HepG2 (cell line): ENCODE results near the gene CSE1L. TPM values are rescaled to one million over a fixed set of nuclear protein-coding genes. Genes with fewer than 3 reads are reported as not detected.
A peak's percentile ranks its signal among the peaks of the same experiment; 100 is the strongest.

Experiments used
- ATAC-seq: fragments of 200-7000 bp; cut with Tn5 transposase; 3 replicates; pipeline ENCODE4 v1.9.1; 2020; ENCODE audit warnings: mild to moderate bottlenecking, moderate library complexity
- BruUV-seq: library from RNA; stranded (reverse); fragments of 400-500 nt; replicated peaks from 2 replicates; lab custom pipeline; 2021; lab: Mats Ljungman, UMichigan
- CTCF ChIA-PET: fragments of 300-600 bp; formaldehyde crosslinking; extraction: SDS; loops from one replicate; lab custom pipeline; 2021; ENCODE audit warnings: low total read pairs, inconsistent platforms, low intra/inter-chr PET ratio; lab: Yijun Ruan, JAX
- POLR2A ChIA-PET: fragments of 350-600 bp; sonication (Branson Sonifier 250); formaldehyde crosslinking; loops from one replicate; lab custom pipeline; 2020; ENCODE audit warnings: antibody characterized with exemption, inconsistent platforms; lab: Yijun Ruan, JAX
- DNase-seq: peaks from one replicate; pipeline ENCODE4 v3.0.0-alpha.2; 2015; ENCODE audit warnings: low spot score
- FAIRE-seq: peaks from 3 replicates; lab custom pipeline; 2011; peaks lifted over from hg19 to GRCh38; lab: Jason Lieb, UNC
- H2AFZ ChIP-seq: one replicate; pipeline ENCODE4 v1.6.1; 2011; ENCODE audit warnings: low read length, inconsistent platforms
- H3K27ac ChIP-seq: fragments of 300-600 bp; 3 replicates; pipeline ENCODE4 v1.8.0; 2011; ENCODE audit warnings: mixed run types, mild to moderate bottlenecking, mixed read lengths, low read length, inconsistent platforms; ENCODE audit not compliant: insufficient read depth; ENCODE audit errors: extremely low read length
- H3K27me3 ChIP-seq, 2 experiments: fragments of 200-600 bp in 1 of 2; 2 replicates in 1 of 2; 3 replicates in 1 of 2; pipeline versions ENCODE4 v1.6.0 to v1.8.0; 2011; ENCODE audit warnings: low read length in 2 of 2, mild to moderate bottlenecking in 2 of 2, moderate library complexity in 2 of 2, inconsistent platforms in 1 of 2; ENCODE audit not compliant: insufficient read depth in 2 of 2, control insufficient read depth in 1 of 2
- H3K36me3 ChIP-seq, 2 experiments: fragments of 200-600 bp in 1 of 2; replicated peaks in 1 of 2; 2 replicates in 1 of 2; 3 replicates in 1 of 2; pipeline versions ENCODE4 v1.5.1 to v1.8.0; 2011; ENCODE audit warnings: low read length in 2 of 2, inconsistent platforms in 1 of 2; ENCODE audit not compliant: insufficient read depth in 2 of 2, control insufficient read depth in 1 of 2
- H3K4me1 ChIP-seq: 2 replicates; pipeline ENCODE4 v1.5.1; 2012; ENCODE audit warnings: low read length, inconsistent platforms; ENCODE audit not compliant: insufficient read depth
- H3K4me2 ChIP-seq: 2 replicates; pipeline ENCODE4 v1.6.0; 2011; ENCODE audit warnings: low read depth, low read length, inconsistent platforms
- H3K4me3 ChIP-seq, 3 experiments: fragments of 200-600 bp in 1 of 3; sonication (generic), shearing (Covaris generic) in 1 of 3; replicated peaks in 1 of 3; 2 replicates each; pipeline ENCODE4 v1.5.1; 2011 to 2016; ENCODE audit warnings: low read length in 3 of 3, inconsistent platforms in 2 of 3, low read depth in 2 of 3, mild to moderate bottlenecking in 2 of 3, control low read depth in 1 of 3, mixed read lengths in 1 of 3; ENCODE audit not compliant: insufficient read depth in 1 of 3
- H3K79me2 ChIP-seq: one replicate; pipeline ENCODE4 v1.6.1; 2011; ENCODE audit warnings: low read length, inconsistent platforms; ENCODE audit not compliant: insufficient read depth
- H3K9ac ChIP-seq: 2 replicates; pipeline ENCODE4 v1.6.0; 2011; ENCODE audit warnings: mild to moderate bottlenecking, low read depth, low read length, inconsistent platforms; ENCODE audit not compliant: insufficient read depth
- H3K9me3 ChIP-seq: 2 replicates; pipeline ENCODE4 v1.5.1; 2012; ENCODE audit warnings: mild to moderate bottlenecking, low read length
- H4K20me1 ChIP-seq: 2 replicates; pipeline ENCODE4 v1.6.0; 2011; ENCODE audit warnings: inconsistent platforms, mild to moderate bottlenecking, low read length, moderate library complexity; ENCODE audit not compliant: insufficient read depth
- CEBPB ChIP-seq: IDR thresholded peaks from 2 replicates; pipeline ENCODE4 v1.6.1; 2011; ENCODE audit warnings: low read depth, low read length, improper control_type of control experiment, borderline replicate concordance
- CHCHD3 ChIP-seq: sonication (generic); formaldehyde crosslinking; IDR thresholded peaks from 2 replicates; pipeline ENCODE4 v1.8.0; 2022; ENCODE audit warnings: mild to moderate bottlenecking, missing genetic modification reagents, moderate library complexity
- CREM ChIP-seq, 2 experiments: sonication (generic) in 1 of 2; formaldehyde crosslinking in 1 of 2; IDR thresholded peaks; 2 replicates each; pipeline versions ENCODE4 v1.4.0 to v1.6.1; 2016 to 2020; ENCODE audit warnings: antibody characterized with exemption in 1 of 2, mild to moderate bottlenecking in 1 of 2, missing genetic modification reagents in 1 of 2
- MIXL1 ChIP-seq: IDR thresholded peaks from 2 replicates; pipeline ENCODE4 v1.6.1; 2016
- NCOR1 ChIP-seq: fragments of 200-600 bp; sonication (generic); IDR thresholded peaks from 2 replicates; pipeline ENCODE4 v1.7.0; 2017; ENCODE audit warnings: antibody characterized with exemption, low read length, borderline replicate concordance
- NFE2L1 ChIP-seq: sonication (generic); formaldehyde crosslinking; IDR thresholded peaks from 2 replicates; pipeline ENCODE4 v1.4.0; 2020; ENCODE audit warnings: missing genetic modification reagents, mild to moderate bottlenecking, borderline replicate concordance
- POLR2AphosphoS5 ChIP-seq: IDR thresholded peaks from 2 replicates; pipeline ENCODE4 v1.6.1; 2012; ENCODE audit warnings: low read depth, low read length
- RBFOX2 ChIP-seq: fragments of 200-400 bp; formaldehyde crosslinking; IDR thresholded peaks from 2 replicates; pipeline ENCODE4 v1.6.1; 2017; ENCODE audit warnings: low read depth, mild to moderate bottlenecking, low read length
- RBM22 ChIP-seq: fragments of 200-400 bp; formaldehyde crosslinking; optimal IDR thresholded peaks from 2 replicates; pipeline ENCODE3; 2017; ENCODE audit warnings: mild to moderate bottlenecking, low read length, moderate library complexity
- THAP9 ChIP-seq: sonication (generic); formaldehyde crosslinking; IDR thresholded peaks from 2 replicates; pipeline ENCODE4; 2020; ENCODE audit warnings: missing genetic modification reagents, mild to moderate bottlenecking, borderline replicate concordance
- ZNF12 ChIP-seq: sonication (generic); formaldehyde crosslinking; IDR thresholded peaks from 2 replicates; pipeline ENCODE4 v1.5.0; 2020; ENCODE audit warnings: missing genetic modification reagents
- ZNF367 ChIP-seq: sonication (generic); formaldehyde crosslinking; IDR thresholded peaks from 2 replicates; pipeline ENCODE4 v1.4.0; 2020; ENCODE audit warnings: missing genetic modification reagents, borderline replicate concordance
- ZNF580 ChIP-seq: IDR thresholded peaks from 2 replicates; pipeline ENCODE4 v1.6.1; 2016; ENCODE audit warnings: low read depth, borderline replicate concordance
- ZNF788 ChIP-seq: sonication (generic); formaldehyde crosslinking; IDR thresholded peaks from 2 replicates; pipeline ENCODE4 v1.5.0; 2020; ENCODE audit warnings: mild to moderate bottlenecking, missing genetic modification reagents, borderline replicate concordance
- WGBS: methylation state at CpG from one replicate; pipeline ENCODE4 v1.1.6; 2017; ENCODE audit warnings: low lambda C conversion rate; 5-methylcytosine and 5-hydroxymethylcytosine counted together
- in situ Hi-C: cut with HindIII; loops from 2 replicates; pipeline ENCODE4 v1.10.0; 2017; ENCODE audit warnings: low pct_unique_long_range_greater_than_20kb; ENCODE audit not compliant: extremely low pct_ligation_motif_present
- intact Hi-C: fragments of 100-400 bp; cut with micrococcal nuclease; formaldehyde crosslinking; loops from one replicate; pipeline ENCODE4 v1.10.0; 2022; ENCODE audit not compliant: unreplicated experiment
- polyA plus RNA-seq, 8 experiments: library from polyadenylated mRNA; depleted of rRNA in 3 of 8; stranded (reverse) in 7 of 8; unstranded in 1 of 8; fragments of >200 nt; fragmentation: Illumina TruSeq in 4 of 8; extraction: Trizol in 4 of 8; gene quantifications; 2 replicates each; pipeline versions ENCODE4 v1.2.1 to v1.2.3, GENCODE V29; 2011 to 2016; ENCODE audit warnings: low read depth in 4 of 8, missing spikeins in 1 of 8, mixed read lengths in 1 of 8; ENCODE audit not compliant: insufficient read depth in 1 of 8
- total RNA-seq, 5 experiments: library from RNA; depleted of rRNA; stranded (reverse); fragments of >200 nt; fragmentation: Illumina TruSeq; extraction: Trizol; gene quantifications; 2 replicates each; pipeline ENCODE4 v1.2.3, GENCODE V29; 2016; ENCODE audit warnings: low read depth in 1 of 5
- TF ChIP-seq, protein P1 (sequence below): sonication (generic); formaldehyde crosslinking; IDR thresholded peaks from 2 replicates; pipeline ENCODE4 v1.8.1; 2023; ENCODE audit warnings: mild to moderate bottlenecking, missing genetic modification reagents, borderline replicate concordance

The CSE1L gene
- total and polyA plus RNA-seq, 2 of the 13 experiments (the other 11 are each of a cell fraction or from before 2014, with no cell fraction given) = 56.9 to 258 TPM

GRCh38 chr20:49054056-49054643 is 8.0 kb downstream of the CSE1L start:
- no peak for DNase-seq
- H3K4me3 ChIP-seq = no peak overlapping the region
- peak overlapping the region; percentile 13 for H3K27ac ChIP-seq
- no peaks in the 10 kb centered on the region for H3K9me3 ChIP-seq
- H3K36me3 ChIP-seq = peaks cover 13 to 60% of the 10 kb centered on the region in 2 experiments
- no peak overlapping the region for H3K9ac ChIP-seq
- FAIRE-seq = no peak
- peaks cover 98% of the 10 kb centered on the region for H3K79me2 ChIP-seq
- TF ChIP-seq RBFOX2 (0 out of 2 replicates have a peak, but pooled peaks have one; percentile 49), RBM22 (peak; percentile 38)
- TF ChIP-seq, protein P1, sequence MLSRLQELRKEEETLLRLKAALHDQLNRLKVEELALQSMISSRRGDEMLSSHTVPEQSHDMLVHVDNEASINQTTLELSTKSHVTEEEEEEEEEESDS = no peak
- 92% methylated on average over 4 of the region's 4 CpGs for WGBS
- no peak overlapping the region for H3K4me2 ChIP-seq
- in situ Hi-C loops (no loop called here), intact Hi-C loops (loop anchor here (5.0 kb wide), 1 partner anchor 47 kb away; no protein-coding TSS in a partner anchor)
- ChIA-PET CTCF (no interaction called here), POLR2A (no interaction called here)
- peaks cover 45% of the 10 kb centered on the region for H4K20me1 ChIP-seq
- no peak overlapping the region for H2AFZ ChIP-seq
- no peaks in the 10 kb centered on the region for H3K27me3 ChIP-seq
- ATAC-seq = no peak
- H3K4me1 ChIP-seq = peaks cover 70% of the 10 kb centered on the region
- no TSS peak for BruUV-seq

DNA sequence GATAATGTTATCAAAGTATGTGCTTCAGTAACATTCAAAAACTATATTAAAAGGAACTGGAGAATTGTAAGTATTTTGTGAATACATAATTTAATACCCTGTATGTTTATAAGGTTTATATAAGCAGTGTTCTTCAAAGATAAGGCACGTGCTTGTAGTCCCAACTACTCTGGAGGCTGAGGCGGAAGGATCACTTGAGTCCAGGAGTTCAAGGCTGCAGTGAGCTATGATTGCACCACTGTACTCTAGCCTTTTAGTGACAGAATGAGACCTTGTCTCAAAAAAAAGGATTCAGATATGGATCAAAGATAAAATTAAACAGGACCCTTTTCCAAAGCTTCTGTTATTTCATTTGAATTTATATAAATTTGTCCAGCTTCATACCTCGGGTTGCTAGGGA is 17.2 kb downstream of the CSE1L start:
- ATAC-seq = no peak
- no peaks in the 10 kb centered on the region for H3K27me3 ChIP-seq
- peaks cover 52% of the 10 kb centered on the region for H3K79me2 ChIP-seq
- ChIA-PET CTCF (no interaction called here), POLR2A (interaction anchor here (1.2 kb wide), 1 partner anchor 17 kb away, joined by 7 read pairs; the partner anchor contains the start of gene CSE1L)
- no peak for DNase-seq
- no peak overlapping the region for H3K4me2 ChIP-seq
- peaks cover 4% of the 10 kb centered on the region; the same call in 1 of the 2 replicates for H4K20me1 ChIP-seq
- WGBS = 66% methylated on average over 3 of the region's 3 CpGs
- H3K36me3 ChIP-seq = peaks cover 31 to 84% of the 10 kb centered on the region in 2 experiments
- no peaks in the 10 kb centered on the region for H3K9me3 ChIP-seq
- H3K27ac ChIP-seq = peak overlapping the region; percentile 7
- no peak overlapping the region for H2AFZ ChIP-seq
- H3K9ac ChIP-seq = no peak overlapping the region
- peaks cover 14% of the 10 kb centered on the region for H3K4me1 ChIP-seq
- intact Hi-C loops = no loop called here
- in situ Hi-C loops = no loop called here
- no peak for FAIRE-seq
- BruUV-seq = no TSS peak
- H3K4me3 ChIP-seq = no peak overlapping the region
- TF ChIP-seq CHCHD3 (no peak), CEBPB (peak; percentile 53; the same call in 1 of the 2 replicates), ZNF367 (CRISPR knock-in tag) (no peak), ZNF788 (no peak), ZNF580 (CRISPR knock-in tag) (no peak), THAP9 (CRISPR knock-in tag) (no peak), CREM (IDR thresholded peaks at IDR 0.05) (no peak), CREM (CRISPR knock-in tag; IDR thresholded peaks at IDR 0.05) (no peak), MIXL1 (CRISPR knock-in tag) (peak; percentile 36; the same call in 1 of the 2 replicates), POLR2AphosphoS5 (0 out of 2 replicates have a peak, but pooled peaks have one; percentile 15), NCOR1 (no peak), NFE2L1 (no peak), ZNF12 (CRISPR knock-in tag) (no peak)
